Measurements from ENCODE around the gene CCNQ. TPM values are rescaled to one million over a fixed set of nuclear protein-coding genes. Genes with fewer than 3 reads are reported as not detected.

CCNQ gene
- total RNA-seq, 3 donors from 2014 or later = 23.9 to 42.6 (median 39.7) TPM

GRCh38 chrX:153625271-153626024 is 26.5 kb upstream of the CCNQ start:
- DNase-seq (ENCODE audit: low spot score in 2 of 2) = no peak
- intact Hi-C loops (cut with DNase I; ENCODE audit: low total_unique reads) = no loop called here

DNA sequence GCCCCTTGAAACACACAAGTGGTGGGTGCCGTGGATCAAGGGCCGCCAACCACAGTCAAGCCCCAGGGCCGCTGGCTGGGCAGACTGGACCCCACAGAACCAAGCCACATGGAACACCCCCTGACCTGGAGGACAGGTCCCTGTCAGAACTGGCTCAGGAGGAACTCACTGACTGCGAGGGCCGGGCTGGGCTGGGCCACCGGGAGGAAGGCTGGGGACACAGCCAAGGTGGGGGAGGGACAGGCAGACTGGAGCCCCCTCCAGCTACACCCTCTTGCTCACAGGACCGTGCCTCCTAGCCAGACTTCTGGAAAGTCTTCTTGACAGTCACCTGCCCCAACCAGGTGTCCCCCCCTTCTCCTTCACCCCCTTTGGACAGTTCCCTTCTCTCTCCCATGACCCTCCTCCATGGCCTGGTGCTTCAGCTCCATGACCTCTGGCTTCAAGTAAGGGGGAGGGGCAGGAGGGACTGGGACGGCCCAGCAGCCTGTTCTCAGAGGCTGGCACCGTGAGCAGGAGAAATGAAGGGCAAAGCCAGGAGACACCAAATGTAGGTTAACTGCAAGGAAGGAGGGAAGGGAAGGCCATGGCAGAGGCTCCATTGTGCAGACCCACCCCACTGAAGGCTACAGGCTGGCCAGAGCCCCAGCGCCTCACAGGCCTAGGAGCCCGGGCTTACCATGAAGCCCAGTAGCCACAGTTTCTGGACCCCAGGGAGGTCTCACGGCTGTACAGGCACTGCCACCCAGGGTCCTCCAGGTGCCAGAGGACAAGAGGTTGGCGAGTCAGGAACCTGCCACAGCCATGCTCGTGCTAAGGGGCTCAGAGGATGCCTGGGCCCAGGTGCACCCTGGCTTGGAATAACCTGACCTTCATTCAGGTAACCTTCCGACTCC is 25.5 kb upstream of the CCNQ start:
- Histone ChIP-seq H3K4me3 (no peak overlapping the region), H3K36me3 (no peaks in the 10 kb centered on the region), H3K9me3 (no peaks in the 10 kb centered on the region), H3K4me1 (no peaks in the 10 kb centered on the region), H3K27me3 (peaks cover 0 to 78% of the 10 kb centered on the region in 2 donors), H3K27ac (no peak overlapping the region)
- intact Hi-C loops (cut with DNase I; ENCODE audit: low total_unique reads) = no loop called here
- DNase-seq (ENCODE audit: low spot score in 2 of 2) = no peak
- TF ChIP-seq POLR2A (IDR thresholded peaks at IDR 0.05) (no peak), POLR2AphosphoS5 (IDR thresholded peaks at IDR 0.05) (no peak)
- TF ChIP-seq, protein P1, sequence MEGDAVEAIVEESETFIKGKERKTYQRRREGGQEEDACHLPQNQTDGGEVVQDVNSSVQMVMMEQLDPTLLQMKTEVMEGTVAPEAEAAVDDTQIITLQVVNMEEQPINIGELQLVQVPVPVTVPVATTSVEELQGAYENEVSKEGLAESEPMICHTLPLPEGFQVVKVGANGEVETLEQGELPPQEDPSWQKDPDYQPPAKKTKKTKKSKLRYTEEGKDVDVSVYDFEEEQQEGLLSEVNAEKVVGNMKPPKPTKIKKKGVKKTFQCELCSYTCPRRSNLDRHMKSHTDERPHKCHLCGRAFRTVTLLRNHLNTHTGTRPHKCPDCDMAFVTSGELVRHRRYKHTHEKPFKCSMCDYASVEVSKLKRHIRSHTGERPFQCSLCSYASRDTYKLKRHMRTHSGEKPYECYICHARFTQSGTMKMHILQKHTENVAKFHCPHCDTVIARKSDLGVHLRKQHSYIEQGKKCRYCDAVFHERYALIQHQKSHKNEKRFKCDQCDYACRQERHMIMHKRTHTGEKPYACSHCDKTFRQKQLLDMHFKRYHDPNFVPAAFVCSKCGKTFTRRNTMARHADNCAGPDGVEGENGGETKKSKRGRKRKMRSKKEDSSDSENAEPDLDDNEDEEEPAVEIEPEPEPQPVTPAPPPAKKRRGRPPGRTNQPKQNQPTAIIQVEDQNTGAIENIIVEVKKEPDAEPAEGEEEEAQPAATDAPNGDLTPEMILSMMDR (IDR thresholded peaks at IDR 0.05) = no peak

More at GRCh38 chrX:153625271-153626024, 26.5 kb upstream of the CCNQ start:
- peaks cover 0 to 73% of the 10 kb centered on the region in 2 donors for H3K27me3 ChIP-seq
- no peaks in the 10 kb centered on the region for H3K9me3 ChIP-seq
- H3K36me3 ChIP-seq = no peaks in the 10 kb centered on the region
- no peak overlapping the region for H3K4me3 ChIP-seq
- TF ChIP-seq POLR2A (IDR thresholded peaks at IDR 0.05) = no peak
- TF ChIP-seq, protein P1 (IDR thresholded peaks at IDR 0.05) = no peak
- no peak for TF ChIP-seq POLR2AphosphoS5 (IDR thresholded peaks at IDR 0.05)
- H3K27ac ChIP-seq = no peak overlapping the region
- H3K4me1 ChIP-seq = no peaks in the 10 kb centered on the region

GRCh38 chrX:153623310-153624029 is 24.5 kb upstream of the CCNQ start:
- H3K27me3 ChIP-seq = peaks cover 0 to 75% of the 10 kb centered on the region in 2 donors
- intact Hi-C loops (cut with DNase I; ENCODE audit: low total_unique reads) = no loop called here
- H3K27ac ChIP-seq = no peak overlapping the region
- no peaks in the 10 kb centered on the region for H3K9me3 ChIP-seq
- H3K36me3 ChIP-seq = no peaks in the 10 kb centered on the region
- no peak overlapping the region for H3K4me3 ChIP-seq
- H3K4me1 ChIP-seq = no peaks in the 10 kb centered on the region
- DNase-seq (ENCODE audit: low spot score in 2 of 2) = no peak
- TF ChIP-seq POLR2AphosphoS5 (IDR thresholded peaks at IDR 0.05) = no peak

- H3K36me3 ChIP-seq = no peaks in the 10 kb centered on the region
- no peak overlapping the region for H3K27ac ChIP-seq
- intact Hi-C loops (cut with DNase I; ENCODE audit: low total_unique reads) = no loop called here
- no peak for DNase-seq (ENCODE audit: low spot score in 2 of 2)
- no peaks in the 10 kb centered on the region for H3K9me3 ChIP-seq
- TF ChIP-seq, protein P1 (IDR thresholded peaks at IDR 0.05) = no peak
- TF ChIP-seq POLR2A (IDR thresholded peaks at IDR 0.05) (no peak), POLR2AphosphoS5 (IDR thresholded peaks at IDR 0.05) (no peak)
- no peak overlapping the region for H3K4me3 ChIP-seq
- H3K4me1 ChIP-seq = no peaks in the 10 kb centered on the region
- peaks cover 0 to 75% of the 10 kb centered on the region in 2 donors for H3K27me3 ChIP-seq
Measured at GRCh38 chrX:153622661-153623309, 23.8 kb upstream of the CCNQ start.
